ENCODE data around the gene HAP1. TPM values are rescaled to one million over a fixed set of nuclear protein-coding genes. Genes with fewer than 3 reads are reported as not detected.

HAP1 gene
- under 1 TPM in 1 of 4 donors, not detected in 3; 0.19 TPM for total RNA-seq

DNA sequence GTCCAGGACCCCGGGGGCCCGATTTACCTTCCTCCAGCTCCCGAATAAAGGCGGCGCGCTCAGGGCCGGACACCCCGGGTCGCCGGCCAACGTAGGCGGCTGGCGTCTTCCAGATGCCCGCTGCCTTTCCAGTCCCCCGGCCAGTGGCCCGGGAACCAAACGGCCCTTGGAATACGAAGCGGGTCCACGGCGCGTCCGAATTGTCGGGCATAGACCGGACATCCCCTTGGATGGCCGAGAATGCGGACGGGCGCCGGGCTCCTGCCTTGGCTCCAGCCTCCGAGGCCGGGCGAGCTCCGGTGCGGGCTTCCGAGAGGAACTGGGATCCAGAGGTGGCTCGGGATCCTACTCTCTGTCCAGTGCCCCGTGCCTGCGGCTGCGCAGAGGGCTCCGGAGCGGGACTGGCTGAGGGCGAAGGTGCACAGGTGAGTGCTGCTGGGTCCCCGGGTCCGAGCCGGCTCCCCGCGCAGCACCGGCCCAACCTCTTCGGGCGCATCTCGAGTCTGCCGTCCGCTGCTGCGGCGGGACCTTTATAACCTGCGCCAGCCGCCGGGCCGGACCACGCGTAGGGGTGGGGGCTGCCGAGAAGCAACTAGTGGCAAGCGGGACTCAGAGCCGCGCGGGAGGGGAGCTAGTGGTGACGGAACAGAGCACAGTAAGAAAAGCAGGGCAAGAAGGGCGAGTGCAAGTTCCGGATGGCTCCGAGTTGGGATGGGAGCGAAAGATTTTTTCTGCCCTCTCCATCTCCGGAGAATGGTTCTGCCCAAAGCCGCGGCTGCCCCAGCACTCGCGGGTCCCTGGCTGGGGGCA lies at the start of gene HAP1:
Gene HAP1 (minus strand): TSS at position 505 of the 810 bp plus-strand sequence. CDS start 9 bp downstream, at position 496.
- TF ChIP-seq, protein P1, sequence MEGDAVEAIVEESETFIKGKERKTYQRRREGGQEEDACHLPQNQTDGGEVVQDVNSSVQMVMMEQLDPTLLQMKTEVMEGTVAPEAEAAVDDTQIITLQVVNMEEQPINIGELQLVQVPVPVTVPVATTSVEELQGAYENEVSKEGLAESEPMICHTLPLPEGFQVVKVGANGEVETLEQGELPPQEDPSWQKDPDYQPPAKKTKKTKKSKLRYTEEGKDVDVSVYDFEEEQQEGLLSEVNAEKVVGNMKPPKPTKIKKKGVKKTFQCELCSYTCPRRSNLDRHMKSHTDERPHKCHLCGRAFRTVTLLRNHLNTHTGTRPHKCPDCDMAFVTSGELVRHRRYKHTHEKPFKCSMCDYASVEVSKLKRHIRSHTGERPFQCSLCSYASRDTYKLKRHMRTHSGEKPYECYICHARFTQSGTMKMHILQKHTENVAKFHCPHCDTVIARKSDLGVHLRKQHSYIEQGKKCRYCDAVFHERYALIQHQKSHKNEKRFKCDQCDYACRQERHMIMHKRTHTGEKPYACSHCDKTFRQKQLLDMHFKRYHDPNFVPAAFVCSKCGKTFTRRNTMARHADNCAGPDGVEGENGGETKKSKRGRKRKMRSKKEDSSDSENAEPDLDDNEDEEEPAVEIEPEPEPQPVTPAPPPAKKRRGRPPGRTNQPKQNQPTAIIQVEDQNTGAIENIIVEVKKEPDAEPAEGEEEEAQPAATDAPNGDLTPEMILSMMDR (IDR thresholded peaks at IDR 0.05), result no peak
- TF ChIP-seq POLR2AphosphoS5 (IDR thresholded peaks at IDR 0.05), result peak in 1 of 2 donors; percentile 12
- no peak for DNase-seq (ENCODE audit: extremely low spot score)
- intact Hi-C loops (cut with DNase I), result no loop called here
- Histone ChIP-seq H3K4me1 (peaks cover 18 to 28% (median 21%) of the 10 kb centered on the region in 4 donors), H3K27ac (replicated peaks in 1 of 4) (no peak within 1 kb of the TSS), H3K36me3 (no peaks in the 10 kb centered on the region), H3K9me3 (no peaks in the 10 kb centered on the region), H3K4me3 (peak within 1 kb of the TSS; percentile 45 to 53 (median 48)), H3K27me3 (peaks cover 11 to 87% (median 42%) of the 10 kb centered on the region in 4 donors)
- 2% methylated on average over 53 of the region's 77 CpGs for WGBS

- H3K27ac ChIP-seq (replicated peaks in 1 of 4), result peak overlapping the region; percentile 2 to 50 (median 30)
- WGBS, result 57% methylated on average over 4 of the region's 4 CpGs
These were observed 47.7 kb upstream of the HAP1 start for GRCh38 chr17:41782142-41782541.

GRCh38 chr17:41781404-41782110 lies 47.1 kb upstream of the HAP1 start:
- TF ChIP-seq POLR2A (IDR thresholded peaks at IDR 0.05; ENCODE audit: low read depth) (no peak), EP300 (IDR thresholded peaks at IDR 0.05) (no peak), POLR2AphosphoS5 (IDR thresholded peaks at IDR 0.05) (no peak)
- TF ChIP-seq, protein P1 (IDR thresholded peaks at IDR 0.05), result no peak

More at GRCh38 chr17:41782142-41782541, 47.7 kb upstream of the HAP1 start:
- Histone ChIP-seq H3K9me3 (no peaks in the 10 kb centered on the region), H3K4me1 (peaks cover 63 to 84% (median 75%) of the 10 kb centered on the region in 4 donors), H3K36me3 (no peaks in the 10 kb centered on the region), H3K4me3 (no peak overlapping the region), H3K27me3 (peaks cover 5 to 51% (median 16%) of the 10 kb centered on the region in 4 donors)
- DNase-seq (ENCODE audit: extremely low spot score), result no peak
- no peak for TF ChIP-seq POLR2A (IDR thresholded peaks at IDR 0.05; ENCODE audit: low read depth)
- no peak for TF ChIP-seq POLR2AphosphoS5 (IDR thresholded peaks at IDR 0.05)
- TF ChIP-seq, protein P1 (IDR thresholded peaks at IDR 0.05), result no peak
- no peak for TF ChIP-seq EP300 (IDR thresholded peaks at IDR 0.05)
- intact Hi-C loops (cut with DNase I), result no loop called here

GRCh38 chr17:41779954-41780353 lies 45.5 kb upstream of the HAP1 start:
- Histone ChIP-seq H3K27me3 (peaks cover 0 to 30% (median 3%) of the 10 kb centered on the region in 4 donors), H3K36me3 (no peaks in the 10 kb centered on the region), H3K9me3 (no peaks in the 10 kb centered on the region), H3K4me3 (no peak overlapping the region), H3K27ac (replicated peaks in 1 of 4) (no peak overlapping the region), H3K4me1 (peaks cover 66 to 96% (median 78%) of the 10 kb centered on the region in 4 donors)
- DNase-seq (ENCODE audit: extremely low spot score), result no peak
- TF ChIP-seq POLR2A (IDR thresholded peaks at IDR 0.05; ENCODE audit: low read depth), result no peak
- TF ChIP-seq, protein P1 (IDR thresholded peaks at IDR 0.05), result no peak
- TF ChIP-seq EP300 (IDR thresholded peaks at IDR 0.05), result no peak
- no peak for TF ChIP-seq POLR2AphosphoS5 (IDR thresholded peaks at IDR 0.05)
- intact Hi-C loops (cut with DNase I), result no loop called here
- 100% methylated on average over 1 of the region's 1 CpG for WGBS

More at GRCh38 chr17:41781404-41782110, 47.1 kb upstream of the HAP1 start:
- Histone ChIP-seq H3K4me1 (peaks cover 66 to 90% (median 78%) of the 10 kb centered on the region in 4 donors), H3K36me3 (no peaks in the 10 kb centered on the region), H3K27me3 (peaks cover 5 to 46% (median 16%) of the 10 kb centered on the region in 4 donors), H3K9me3 (no peaks in the 10 kb centered on the region), H3K4me3 (no peak overlapping the region), H3K27ac (replicated peaks in 1 of 4) (peak overlapping the region; percentile 12 to 50 (median 44))
- no peak for DNase-seq (ENCODE audit: extremely low spot score)
- 82% methylated on average over 13 of the region's 13 CpGs for WGBS
- intact Hi-C loops (cut with DNase I), result no loop called here
